ENCODE data around the gene SLC16A4. TPM values are rescaled to one million over a fixed set of nuclear protein-coding genes. Genes with fewer than 3 reads are reported as not detected.

Gene SLC16A4
- total and polyA plus RNA-seq, 2 of the 8 experiments (the other 6 are each of a cell fraction or from before 2014, with no cell fraction given): 0.30 to 0.43 TPM

- H4K8ac ChIP-seq (ENCODE audit: extremely low read depth, insufficient read depth, low read length): no peak overlapping the region
- no peak overlapping the region for H2BK5ac ChIP-seq (ENCODE audit: low read depth, low read length)
- CTCF ChIA-PET (ENCODE audit: partially characterized antibody): interaction anchor here (0.6 to 3.0 kb wide), 9 partner anchors 35 to 478 kb away, joined by 3 to 9 read pairs (median 5); no protein-coding TSS in a partner anchor
- H3K9me3 ChIP-seq (ENCODE audit: insufficient read depth in 2 of 2, low read depth in 1 of 2, low read length in 1 of 2): no peaks in the 10 kb centered on the region
- no peak overlapping the region for H3K27ac ChIP-seq (ENCODE audit: low read depth, low read length)
- no peak overlapping the region for H2BK15ac ChIP-seq (ENCODE audit: low read length)
- no peak overlapping the region for H3K23ac ChIP-seq (ENCODE audit: insufficient read length)
- H3K56ac ChIP-seq (replicated peaks; ENCODE audit: insufficient read length, low read depth, low read length): no peak overlapping the region
- WGBS, 2 experiments (ENCODE audit: extremely low coverage in 1 of 2, insufficient coverage in 1 of 2, insufficient read length in 1 of 2, insufficient replicate concordance in 2 of 2, low coverage in 1 of 2, low lambda C conversion rate in 2 of 2, missing lambda C conversion rate in 1 of 2): 90% methylated on average over 2 of the region's 2 CpGs; no CpG with 5 or more reads in 1 of the 2 experiments
- FAIRE-seq (no peak), DNase-seq (ENCODE audit: low read depth in 1 of 2, low spot score in 2 of 2) (no peak)
- peaks cover 24% of the 10 kb centered on the region in 2 experiments for H4K20me1 ChIP-seq (replicated peaks in 1 of 2; ENCODE audit: control insufficient read depth in 1 of 2, insufficient read depth in 2 of 2, low read length in 2 of 2)
- peak overlapping the region in 1 of 2 experiments; percentile 49; a peak in 1 of 4 replicates for H3K4me2 ChIP-seq (ENCODE audit: insufficient read depth in 1 of 2, low read depth in 2 of 2, low read length in 2 of 2)
- no peak overlapping the region for H2BK20ac ChIP-seq (ENCODE audit: low read length)
- H3K79me2 ChIP-seq (ENCODE audit: control insufficient read depth in 1 of 2, insufficient read depth in 2 of 2, low read length in 2 of 2): peaks cover 28 to 98% of the 10 kb centered on the region in 2 experiments; a peak in 3 of 4 replicates
- no peak overlapping the region for H4K5ac ChIP-seq (ENCODE audit: insufficient read length, low read depth, low read length)
- no peak overlapping the region for H2AK5ac ChIP-seq (ENCODE audit: low read depth, low read length)
- no peak overlapping the region for H3K18ac ChIP-seq (ENCODE audit: extremely low read depth, low read length)
- POLR2A ChIA-PET (ENCODE audit: partially characterized antibody): interaction anchor here (1.1 to 4.8 kb wide), 3 partner anchors 10 to 139 kb away, joined by 3 to 47 read pairs (median 4); partner anchors contain the start of gene RBM15
- H4K91ac ChIP-seq (replicated peaks; ENCODE audit: insufficient read length, low read length): no peak overlapping the region
- peaks cover 10% of the 10 kb centered on the region for H3K79me1 ChIP-seq (ENCODE audit: low read depth, low read length)
- peaks cover 3 to 11% (median 9%) of the 10 kb centered on the region in 4 experiments; a peak in 4 of 7 replicates for H3K4me1 ChIP-seq (replicated peaks in 1 of 4; ENCODE audit: control insufficient read depth in 3 of 4, insufficient read depth in 4 of 4, low read length in 3 of 4)
- H3K14ac ChIP-seq (ENCODE audit: insufficient read length): no peak overlapping the region
- H2BK12ac ChIP-seq (ENCODE audit: low read depth, low read length): no peak overlapping the region
- peaks cover 0 to 36% (median 5%) of the 10 kb centered on the region in 4 experiments; a peak in 6 of 8 replicates for H3K36me3 ChIP-seq (ENCODE audit: control insufficient read depth in 2 of 4, insufficient read depth in 4 of 4, low read length in 3 of 4)
- H3K27me3 ChIP-seq (replicated peaks in 1 of 4; ENCODE audit: control insufficient read depth in 3 of 4, extremely low read depth in 1 of 4, insufficient read depth in 3 of 4, low read length in 3 of 4): no peaks in the 10 kb centered on the region
- no peak overlapping the region for H3K9ac ChIP-seq (replicated peaks in 1 of 4; ENCODE audit: extremely low read depth in 1 of 4, low read depth in 3 of 4, low read length in 3 of 4)
- no peak overlapping the region for H3K4ac ChIP-seq (replicated peaks; ENCODE audit: insufficient read length, low read depth, low read length)
- H2BK120ac ChIP-seq (replicated peaks; ENCODE audit: low read depth, low read length): no peak overlapping the region
- H3K4me3 ChIP-seq (ENCODE audit: extremely low read depth in 1 of 4, insufficient read depth in 2 of 4, low read depth in 3 of 4, low read length in 4 of 4): peak overlapping the region in 1 of 4 experiments; percentile 8; a peak in 1 of 8 replicates
- no peaks in the 10 kb centered on the region for H3K23me2 ChIP-seq (ENCODE audit: low read depth, low read length)
- no peak overlapping the region for H2AFZ ChIP-seq (ENCODE audit: low read length)
- no peak for TF ChIP-seq EGR1 (IDR thresholded peaks at IDR 0.05; ENCODE audit: borderline replicate concordance, low read depth, low read length)
Observed at GRCh38 chr1:110348050-110348449, 42.8 kb downstream of the SLC16A4 start.

Data from H1 (cell line).